ENCODE data around the gene TRPM5. TPM values are rescaled to one million over a fixed set of nuclear protein-coding genes. Genes with fewer than 3 reads are reported as not detected.

Gene TRPM5
- total RNA-seq, 1 donor from 2014 or later = not detected

- DNase-seq (no peak), ATAC-seq (ENCODE audit: poor library complexity) (no peak)
- intact Hi-C loops (cut with DNase I) = no loop called here
These were observed 26.9 kb upstream of the TRPM5 start for GRCh38 chr11:2471048-2471803.

DNA sequence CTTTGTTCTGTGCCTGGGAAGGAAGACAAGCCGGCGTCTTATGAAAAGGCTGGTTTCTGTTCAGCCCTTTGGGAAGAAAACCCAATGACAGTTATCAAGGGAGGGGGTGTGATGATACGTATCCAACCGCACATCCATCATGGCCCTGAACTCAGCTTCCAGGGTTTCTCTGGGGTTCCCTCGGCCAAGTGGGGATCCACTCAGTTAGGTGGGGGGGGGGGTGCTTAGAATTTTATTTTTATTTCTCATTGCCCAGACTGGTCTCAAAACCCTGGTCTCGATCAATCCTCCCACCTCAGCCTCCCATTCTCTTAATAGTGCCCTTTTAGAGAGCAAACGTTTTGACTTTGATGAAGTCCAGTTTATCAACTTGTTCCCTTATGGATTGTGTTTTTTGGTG lies 26.2 kb upstream of the TRPM5 start:
- DNase-seq (no peak), ATAC-seq (ENCODE audit: poor library complexity) (no peak)
- intact Hi-C loops (cut with DNase I) = no loop called here

DNA sequence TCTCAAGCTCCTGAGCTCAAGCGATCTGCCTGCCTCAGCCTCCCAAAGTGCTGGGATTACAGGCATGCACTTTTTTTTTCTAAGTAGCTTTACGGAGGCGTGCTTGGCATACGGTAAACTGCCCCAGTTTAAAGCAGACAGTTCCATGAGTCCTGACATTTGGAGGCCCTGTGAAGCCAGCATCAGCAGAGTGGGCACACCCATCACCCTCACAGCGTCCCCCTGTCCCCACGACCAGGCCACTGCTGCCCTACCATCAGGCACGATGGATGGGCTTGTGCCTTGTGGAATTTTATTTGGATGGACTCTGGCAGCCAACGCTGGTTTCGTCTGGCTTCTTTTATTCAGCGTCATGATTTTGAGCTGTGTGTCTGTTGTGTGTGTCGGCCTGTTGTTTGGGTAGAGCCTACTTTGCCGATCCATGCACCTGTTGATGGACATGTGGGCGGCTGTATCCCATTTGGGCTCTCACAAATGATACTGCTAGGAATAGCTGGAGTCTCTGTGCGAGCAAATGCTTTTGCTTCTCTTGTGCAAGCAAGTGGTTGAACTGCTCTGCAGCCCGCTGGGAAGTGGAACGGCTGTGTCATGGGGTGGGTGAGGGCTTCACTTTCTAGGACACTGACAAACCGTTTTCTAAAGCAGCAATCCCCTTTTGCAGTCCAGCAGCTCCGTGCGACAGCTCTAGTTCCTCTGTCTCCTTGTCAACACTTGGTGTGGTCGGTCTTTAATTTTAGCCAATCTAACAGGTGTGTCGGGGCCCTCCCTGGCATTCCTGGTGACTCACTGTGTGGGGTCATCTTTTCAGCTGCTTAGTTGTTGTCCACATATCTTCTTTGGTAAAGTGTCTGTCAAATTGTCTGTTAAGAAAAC lies 24.3 kb upstream of the TRPM5 start:
- intact Hi-C loops (cut with DNase I) = no loop called here
- no peak for ATAC-seq (ENCODE audit: poor library complexity)
- DNase-seq = peak; percentile 17

DNA sequence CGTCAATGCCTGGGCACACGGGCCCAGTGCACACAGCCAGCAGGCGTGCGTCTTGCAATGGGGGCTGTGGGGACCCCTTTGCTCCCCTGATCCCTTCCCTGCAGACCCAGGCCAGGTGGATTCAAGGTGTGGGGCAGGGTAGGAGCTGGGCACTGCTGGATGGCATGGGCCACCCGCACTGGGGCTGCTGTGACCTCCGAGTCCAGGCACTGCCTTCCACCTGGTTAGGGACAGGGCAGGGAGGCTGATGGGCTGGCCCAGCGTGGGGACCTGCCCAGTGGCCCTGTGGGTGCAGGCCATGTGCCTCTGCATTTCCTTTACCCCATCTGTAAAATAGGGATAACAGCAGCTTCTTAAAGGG lies 23.4 kb upstream of the TRPM5 start:
- intact Hi-C loops (cut with DNase I) = no loop called here
- peak; percentile 24 for DNase-seq

DNA sequence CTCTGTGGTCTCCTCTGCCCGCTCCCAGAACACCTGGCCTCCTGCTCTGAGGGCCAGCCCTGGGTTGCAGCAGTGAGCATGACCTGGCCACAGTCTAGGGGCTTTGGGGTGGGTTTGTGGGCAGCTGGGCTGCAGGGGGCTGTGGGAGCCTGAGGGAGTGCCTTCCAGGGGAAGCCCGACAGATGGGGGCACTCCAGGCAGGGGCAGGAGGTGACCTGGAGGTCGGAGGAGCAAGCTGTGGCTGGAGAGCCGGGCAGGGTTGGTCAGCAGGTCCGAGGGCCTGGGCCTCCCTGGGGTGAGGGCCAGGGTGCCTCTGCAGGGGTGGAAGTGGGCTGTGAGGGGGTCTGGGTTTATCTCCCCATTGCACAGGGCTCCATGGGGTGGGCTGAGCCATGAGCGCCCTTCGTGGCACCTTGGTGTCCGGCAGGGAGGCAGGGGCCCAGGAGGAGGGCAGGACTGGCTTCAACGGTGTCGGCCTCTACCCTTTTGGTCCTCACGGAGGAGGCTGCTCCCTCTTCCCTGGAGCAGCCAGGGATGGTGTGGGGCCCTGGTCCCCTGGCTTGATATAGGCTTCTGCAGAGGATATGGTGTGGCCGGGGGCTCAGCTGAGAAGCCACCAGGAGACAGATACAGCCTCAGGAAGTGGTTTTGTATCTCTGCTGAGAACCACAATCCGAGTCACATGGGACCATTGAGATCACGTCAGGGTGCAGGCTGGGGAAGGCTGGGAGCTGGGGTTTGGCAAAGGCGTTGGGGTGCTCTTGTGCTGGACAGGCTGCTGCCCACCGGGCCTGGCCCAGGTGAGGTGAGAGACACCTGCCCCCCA lies 22.8 kb upstream of the TRPM5 start:
- ATAC-seq (ENCODE audit: poor library complexity) = no peak
- DNase-seq = no peak
- intact Hi-C loops (cut with DNase I) = no loop called here

More for the DNA sequence above, 23.4 kb upstream of the TRPM5 start:
- no peak for ATAC-seq (ENCODE audit: poor library complexity)

DNA sequence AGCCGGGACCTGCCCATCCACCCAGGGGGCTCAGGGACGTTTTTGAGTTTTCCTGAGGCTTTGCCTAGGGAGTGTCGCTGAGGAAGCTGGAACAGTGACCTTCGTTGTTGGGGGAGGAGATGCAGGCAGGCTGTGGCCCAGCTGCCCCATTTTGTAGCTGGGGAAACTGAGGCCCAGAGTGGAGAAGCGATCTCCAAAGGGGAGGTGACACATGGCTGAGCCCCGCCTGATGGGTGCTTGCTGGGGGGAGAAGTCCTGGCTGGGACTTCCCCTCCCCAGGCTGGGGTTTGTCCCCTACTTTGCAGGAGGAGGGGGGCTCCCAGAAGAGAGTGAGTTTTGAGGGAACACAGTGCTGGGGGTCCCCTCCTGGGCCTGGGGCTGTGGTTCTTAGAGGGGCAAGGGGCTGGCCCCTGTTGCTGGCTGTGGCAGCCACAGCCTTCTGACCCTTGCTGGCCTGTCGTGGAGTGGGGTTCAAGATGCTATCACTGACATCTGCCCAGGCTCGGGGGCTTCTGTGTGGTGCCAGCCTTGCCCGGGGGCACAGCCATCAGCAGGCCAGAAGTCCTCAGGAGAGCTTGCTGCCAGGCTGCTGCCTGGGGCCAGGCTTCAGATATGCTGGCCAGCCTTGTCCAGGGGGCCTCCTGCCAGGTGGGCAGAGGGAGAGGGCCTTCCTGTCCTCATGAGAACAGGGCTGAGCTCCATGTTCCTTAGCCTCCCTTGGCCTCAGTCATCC lies 21.9 kb upstream of the TRPM5 start:
- ATAC-seq (ENCODE audit: poor library complexity) (no peak), DNase-seq (no peak)
- intact Hi-C loops (cut with DNase I) = no loop called here

GRCh38 chr11:2465202-2466068 lies 21.1 kb upstream of the TRPM5 start:
- DNase-seq = no peak
- intact Hi-C loops (cut with DNase I) = no loop called here
- ATAC-seq (ENCODE audit: poor library complexity) = no peak

- DNase-seq (no peak), ATAC-seq (ENCODE audit: poor library complexity) (no peak)
- intact Hi-C loops (cut with DNase I) = no loop called here
These were observed 20.3 kb upstream of the TRPM5 start for GRCh38 chr11:2464451-2465165.

DNA sequence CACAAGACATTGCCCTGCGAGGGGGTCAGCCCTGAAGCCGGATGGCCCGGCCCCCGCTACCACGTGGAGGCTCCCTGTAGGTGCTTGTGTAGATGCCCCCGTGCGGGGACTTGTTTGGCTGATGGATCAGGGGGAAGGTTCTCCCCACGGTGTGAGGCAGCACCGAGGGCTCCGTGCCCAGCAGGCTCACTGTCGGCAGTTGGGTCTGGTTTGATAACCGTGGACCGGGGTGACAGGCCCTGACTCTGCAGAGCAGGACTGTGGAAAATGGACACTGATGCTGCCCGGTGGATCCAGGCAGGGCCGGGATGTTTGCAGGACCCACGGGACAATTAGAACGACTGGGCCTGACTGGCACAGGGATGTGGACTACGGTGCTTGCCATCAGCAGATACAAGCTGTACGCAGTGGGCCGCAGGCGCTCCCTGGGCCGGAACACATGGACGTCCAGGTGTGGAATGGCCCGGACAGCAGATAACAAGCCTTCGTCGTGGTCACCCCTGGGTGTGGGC lies 19.5 kb upstream of the TRPM5 start:
- ATAC-seq (ENCODE audit: poor library complexity) = peak; percentile 16
- intact Hi-C loops (cut with DNase I) = no loop called here
- no peak for DNase-seq

GRCh38 chr11:2462986-2463765 lies 18.9 kb upstream of the TRPM5 start:
- intact Hi-C loops (cut with DNase I) = no loop called here
- DNase-seq = peak; percentile 85
- peak; percentile 82 for ATAC-seq (ENCODE audit: poor library complexity)

DNA sequence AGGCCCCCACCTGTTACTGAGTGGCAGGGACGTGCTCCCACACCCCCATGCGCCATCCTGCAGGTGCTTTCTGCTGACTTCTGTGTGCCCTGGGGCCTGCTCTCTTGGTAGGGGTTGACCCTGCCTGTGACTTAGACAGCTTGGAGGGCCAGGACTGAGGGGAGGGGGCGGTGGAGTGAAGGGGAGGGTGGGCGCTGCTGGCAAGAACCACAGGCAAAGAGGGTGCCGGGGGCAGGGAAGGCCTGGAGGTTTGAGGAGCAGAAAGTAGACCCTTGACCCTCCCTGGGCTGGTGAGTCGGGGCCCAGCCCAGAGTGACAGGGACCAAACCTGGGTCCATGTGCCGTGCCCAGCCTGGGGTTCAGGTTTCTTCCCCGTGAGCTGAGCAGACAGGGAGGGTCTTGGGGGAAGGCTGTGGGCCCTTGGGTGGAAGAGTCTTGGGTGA lies 18.2 kb upstream of the TRPM5 start:
- intact Hi-C loops (cut with DNase I) = no loop called here
- ATAC-seq (ENCODE audit: poor library complexity) (no peak), DNase-seq (no peak)

DNA sequence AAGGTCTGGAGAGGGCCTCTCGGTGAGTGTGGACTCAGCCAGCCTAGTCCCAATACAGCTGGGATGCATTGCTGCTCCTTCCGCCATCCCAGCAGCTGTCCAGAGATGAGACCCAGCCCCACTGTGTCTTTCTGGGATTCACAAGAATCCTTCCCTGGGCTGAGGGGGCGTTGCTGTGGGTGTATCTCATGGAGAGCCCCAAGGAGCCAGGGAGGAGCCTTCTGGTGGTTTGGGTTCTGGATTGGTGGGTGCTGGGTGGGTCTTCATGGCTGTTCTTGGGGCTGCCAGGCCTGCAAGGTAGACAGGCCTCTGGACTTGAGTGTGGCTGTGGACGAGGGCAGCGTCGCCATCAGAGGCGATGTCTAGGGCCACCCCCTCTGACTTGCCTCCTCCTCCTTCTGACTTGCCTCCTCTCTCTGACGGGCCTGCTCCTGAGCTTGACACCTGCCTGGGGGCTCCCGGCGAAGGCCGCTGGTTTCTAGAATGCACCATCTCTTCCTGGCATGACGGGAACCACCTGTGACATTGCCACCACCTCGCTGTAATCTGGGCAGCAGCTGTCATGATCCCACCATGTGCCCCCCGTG lies 17.7 kb upstream of the TRPM5 start:
- ATAC-seq (ENCODE audit: poor library complexity) = no peak
- intact Hi-C loops (cut with DNase I) = no loop called here
- DNase-seq = no peak

GRCh38 chr11:2461253-2461955 lies 17.1 kb upstream of the TRPM5 start:
- peak; percentile 68 for DNase-seq

DNA sequence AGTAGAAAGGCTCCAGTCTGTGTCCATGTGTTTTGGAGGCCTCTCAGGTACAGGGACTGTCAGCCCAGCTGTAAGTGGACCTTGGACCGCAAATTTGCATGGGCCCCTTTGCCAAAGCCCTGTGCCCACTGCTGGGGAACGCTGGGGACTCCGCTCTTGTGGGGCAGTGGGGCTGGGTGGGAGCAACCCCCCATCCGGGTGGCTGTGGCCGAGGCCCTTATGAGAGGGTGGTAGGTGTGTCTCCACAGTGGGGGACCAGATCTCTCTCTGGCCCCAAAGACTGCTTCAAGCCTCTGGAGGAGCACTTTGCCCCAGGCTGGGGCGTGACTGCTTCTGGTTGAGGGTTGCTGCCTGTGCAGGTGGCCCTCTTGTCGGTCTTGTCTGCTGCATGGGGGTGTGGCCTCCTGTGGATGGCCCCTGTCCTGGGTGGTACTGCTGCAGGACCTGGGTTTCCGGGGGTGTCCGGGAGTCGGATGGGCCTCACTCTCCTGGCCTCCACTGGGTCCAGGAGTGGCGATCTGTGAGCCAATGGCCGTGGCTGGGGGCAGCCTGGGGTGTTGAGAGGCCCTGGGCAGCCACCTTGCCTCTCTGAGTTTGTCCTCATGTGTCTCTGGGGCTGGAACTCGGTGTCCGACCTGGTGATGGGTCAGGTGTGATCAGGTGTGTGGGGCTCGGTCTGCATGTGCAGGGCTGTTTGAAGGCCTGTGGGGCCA lies 16.4 kb upstream of the TRPM5 start:
- no peak for ATAC-seq (ENCODE audit: poor library complexity)
- intact Hi-C loops (cut with DNase I) = no loop called here
- DNase-seq = peak; percentile 38

More at GRCh38 chr11:2461253-2461955, 17.1 kb upstream of the TRPM5 start:
- intact Hi-C loops (cut with DNase I) = no loop called here
- ATAC-seq (ENCODE audit: poor library complexity) = peak; percentile 68
